ENCODE measurements around the gene ACVR1.

ACVR1 gene

DNA sequence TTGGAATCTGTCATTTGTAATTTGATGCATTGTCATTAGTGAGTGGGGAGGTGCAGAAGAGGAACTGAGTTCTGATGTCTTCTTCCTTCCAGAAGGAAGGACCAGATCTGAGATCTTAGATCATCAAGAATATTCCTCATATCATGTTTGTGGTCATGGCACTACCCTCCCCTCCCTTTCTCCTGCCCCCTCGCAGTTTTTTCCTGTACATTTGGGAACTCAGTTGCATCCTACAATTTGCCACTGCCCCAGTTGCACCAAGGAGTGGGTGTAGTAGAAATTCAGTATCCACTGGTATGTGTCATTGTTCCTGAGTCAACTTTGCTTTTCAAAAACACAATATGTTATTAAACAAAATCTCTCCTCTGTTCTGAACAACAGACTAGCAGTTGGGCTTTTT lies 26.6 kb upstream of the ACVR1 start:
- no peak overlapping the region for H3K4me3 ChIP-seq (ENCODE audit: low read depth, low read length)
- TF ChIP-seq, protein P1, sequence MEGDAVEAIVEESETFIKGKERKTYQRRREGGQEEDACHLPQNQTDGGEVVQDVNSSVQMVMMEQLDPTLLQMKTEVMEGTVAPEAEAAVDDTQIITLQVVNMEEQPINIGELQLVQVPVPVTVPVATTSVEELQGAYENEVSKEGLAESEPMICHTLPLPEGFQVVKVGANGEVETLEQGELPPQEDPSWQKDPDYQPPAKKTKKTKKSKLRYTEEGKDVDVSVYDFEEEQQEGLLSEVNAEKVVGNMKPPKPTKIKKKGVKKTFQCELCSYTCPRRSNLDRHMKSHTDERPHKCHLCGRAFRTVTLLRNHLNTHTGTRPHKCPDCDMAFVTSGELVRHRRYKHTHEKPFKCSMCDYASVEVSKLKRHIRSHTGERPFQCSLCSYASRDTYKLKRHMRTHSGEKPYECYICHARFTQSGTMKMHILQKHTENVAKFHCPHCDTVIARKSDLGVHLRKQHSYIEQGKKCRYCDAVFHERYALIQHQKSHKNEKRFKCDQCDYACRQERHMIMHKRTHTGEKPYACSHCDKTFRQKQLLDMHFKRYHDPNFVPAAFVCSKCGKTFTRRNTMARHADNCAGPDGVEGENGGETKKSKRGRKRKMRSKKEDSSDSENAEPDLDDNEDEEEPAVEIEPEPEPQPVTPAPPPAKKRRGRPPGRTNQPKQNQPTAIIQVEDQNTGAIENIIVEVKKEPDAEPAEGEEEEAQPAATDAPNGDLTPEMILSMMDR (conservative IDR thresholded peaks at IDR 0.05; ENCODE audit: low read depth, low read length), result no peak
- DNase-seq (ENCODE audit: low read depth), result no peak

DNA sequence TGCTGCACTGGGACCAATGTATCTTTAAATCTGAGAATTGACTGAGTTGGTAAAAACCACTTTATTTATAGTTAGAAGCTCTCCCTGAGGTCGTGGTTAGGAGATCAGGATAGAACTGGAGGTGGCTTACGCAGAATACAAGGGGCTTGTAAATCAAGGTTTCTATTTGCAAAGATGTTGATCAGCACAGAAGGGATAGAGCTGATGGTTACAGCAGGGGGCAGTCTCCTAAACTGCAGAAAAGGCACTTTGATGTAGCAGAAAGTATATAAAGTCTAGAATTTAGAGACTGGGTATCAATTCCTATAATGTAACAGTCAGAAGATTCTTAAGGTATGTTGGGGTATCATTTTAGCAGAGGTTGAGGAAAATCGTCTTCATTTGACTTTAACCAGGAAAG lies 25.2 kb upstream of the ACVR1 start:
- TF ChIP-seq, protein P1 (conservative IDR thresholded peaks at IDR 0.05; ENCODE audit: low read depth, low read length), result peak; percentile 53
- no peak overlapping the region for H3K4me3 ChIP-seq (ENCODE audit: low read depth, low read length)
- DNase-seq (ENCODE audit: low read depth), result no peak

DNA sequence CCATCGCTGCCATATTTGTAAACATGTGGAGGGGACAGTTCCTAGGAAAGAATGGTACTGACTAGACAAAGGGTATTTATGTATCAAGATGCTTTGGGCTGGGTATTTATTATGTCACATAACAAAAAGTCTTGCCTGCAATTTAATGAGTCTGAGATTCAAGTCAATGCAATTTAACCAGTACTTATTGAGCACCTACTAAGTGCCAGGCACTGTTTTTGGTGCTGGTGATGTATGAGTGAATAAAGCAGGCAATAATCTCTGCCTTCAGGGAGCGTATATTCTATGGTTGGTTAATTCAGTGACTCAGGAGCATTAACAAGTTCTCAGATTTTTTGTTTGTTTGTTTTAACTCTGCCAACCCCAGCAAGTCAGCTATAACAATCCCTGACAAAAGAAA lies 24.6 kb upstream of the ACVR1 start:
- TF ChIP-seq, protein P1 (conservative IDR thresholded peaks at IDR 0.05; ENCODE audit: low read depth, low read length), result no peak
- no peak overlapping the region for H3K4me3 ChIP-seq (ENCODE audit: low read depth, low read length)
- no peak for DNase-seq (ENCODE audit: low read depth)

DNA sequence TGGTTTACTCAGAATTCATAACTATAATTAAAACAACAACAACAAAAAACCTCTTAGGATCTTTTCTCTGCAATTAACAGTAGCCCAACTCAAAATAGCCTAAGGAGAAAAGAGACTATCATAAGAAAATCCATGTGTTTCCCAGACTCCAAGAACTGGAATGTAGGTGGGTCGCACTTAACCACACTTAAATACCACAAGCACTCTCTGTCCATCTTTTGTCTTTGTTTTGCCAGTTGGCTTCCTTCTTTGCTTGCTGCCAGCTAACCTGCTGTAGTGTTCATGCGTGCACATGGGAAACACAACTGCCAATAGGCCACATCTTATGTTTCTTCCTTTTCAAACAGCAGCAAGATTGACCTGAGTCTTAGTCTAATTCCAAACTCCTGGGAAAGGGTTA lies 24.1 kb upstream of the ACVR1 start:
- TF ChIP-seq, protein P1 (conservative IDR thresholded peaks at IDR 0.05; ENCODE audit: low read depth, low read length), result no peak
- H3K4me3 ChIP-seq (ENCODE audit: low read depth, low read length), result no peak overlapping the region
- DNase-seq (ENCODE audit: low read depth), result no peak

DNA sequence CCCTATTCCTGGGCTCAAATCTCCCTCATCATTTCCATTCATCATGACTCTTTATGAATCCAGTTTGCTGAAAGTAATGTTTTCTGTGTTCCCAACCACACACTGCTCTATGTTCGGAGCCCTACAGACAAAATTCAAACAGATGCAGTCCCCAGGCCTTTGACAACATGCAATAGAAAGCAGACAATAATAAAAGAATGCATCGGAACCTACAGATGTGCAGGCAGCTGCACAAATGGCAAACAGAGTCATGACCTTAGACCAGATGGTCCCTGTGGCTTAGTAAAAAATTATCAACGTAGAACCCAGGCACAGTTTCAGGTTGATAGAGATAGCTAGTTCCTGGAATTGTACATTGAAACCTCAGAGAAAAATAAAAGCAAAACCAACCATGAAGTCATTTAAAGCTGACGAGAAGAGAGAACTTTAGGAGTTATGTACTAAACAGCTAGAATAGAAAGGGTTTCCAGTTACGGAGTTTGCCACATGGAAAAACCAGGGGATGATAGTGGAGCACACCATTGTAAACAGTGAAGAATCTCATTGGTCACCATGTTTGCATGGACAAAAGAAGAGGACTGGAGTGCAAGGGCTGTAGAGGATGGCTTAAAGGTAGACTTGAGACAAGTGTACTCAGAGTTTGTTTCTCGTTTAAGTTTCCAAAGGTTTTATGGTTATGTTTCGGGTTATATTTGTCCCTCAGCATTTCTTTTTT lies 23.2 kb upstream of the ACVR1 start:
- TF ChIP-seq, protein P1 (conservative IDR thresholded peaks at IDR 0.05; ENCODE audit: low read depth, low read length), result no peak
- H3K4me3 ChIP-seq (ENCODE audit: low read depth, low read length), result no peak overlapping the region
- DNase-seq (ENCODE audit: low read depth), result no peak

DNA sequence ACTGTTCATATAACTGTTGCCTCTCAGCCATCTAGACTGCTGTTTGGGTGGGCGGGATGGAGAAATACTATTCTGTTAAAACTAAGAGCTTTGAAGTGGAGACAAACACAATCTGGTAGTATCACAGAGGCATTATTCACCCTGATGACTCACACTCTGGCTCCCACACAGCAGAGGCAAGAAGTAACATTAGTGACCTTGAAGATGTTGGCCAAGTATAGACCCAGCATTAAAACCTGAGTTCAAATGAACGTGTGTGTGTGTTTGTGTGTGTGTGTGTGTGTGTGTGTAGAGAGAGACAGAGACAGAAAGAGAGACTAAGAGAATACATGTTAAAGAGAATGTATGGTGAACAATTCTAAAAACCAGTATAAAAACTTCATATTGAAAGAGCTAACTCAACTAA lies 22.5 kb upstream of the ACVR1 start:
- TF ChIP-seq, protein P1 (conservative IDR thresholded peaks at IDR 0.05; ENCODE audit: low read depth, low read length), result no peak
- no peak overlapping the region for H3K4me3 ChIP-seq (ENCODE audit: low read depth, low read length)
- peak; percentile 91 for DNase-seq (ENCODE audit: low read depth)
